ENCODE measurements around the gene PTGER4.
"Not testable (repeated sequence)": the region's sequence is repeated elsewhere in the genome, so short reads cannot be mapped to it uniquely, and the experiment has no call there.

PTGER4 gene

GRCh38 chr5:40689438-40689837 lies 9.7 kb downstream of the PTGER4 start:
- Mint-ChIP-seq H3K27ac (no peak overlapping the region), H3K9me3 (no peaks in the 10 kb centered on the region)

GRCh38 chr5:40690267-40690666 lies 10.6 kb downstream of the PTGER4 start:
- H3K4me3 Mint-ChIP-seq: no peak overlapping the region
- H3K4me1 Mint-ChIP-seq (ENCODE audit: low read depth): peaks cover 42% of the 10 kb centered on the region
- no peak overlapping the region for H3K27ac Mint-ChIP-seq
- no peaks in the 10 kb centered on the region for H3K27me3 Mint-ChIP-seq
- peaks cover 77% of the 10 kb centered on the region for H3K36me3 Mint-ChIP-seq (ENCODE audit: low read depth)
- no peaks in the 10 kb centered on the region for H3K9me3 Mint-ChIP-seq
- intact Hi-C loops (cut with micrococcal nuclease): no loop called here

More at GRCh38 chr5:40689438-40689837, 9.7 kb downstream of the PTGER4 start:
- H3K36me3 Mint-ChIP-seq (ENCODE audit: low read depth): peaks cover 70% of the 10 kb centered on the region
- H3K4me1 Mint-ChIP-seq (ENCODE audit: low read depth): peaks cover 42% of the 10 kb centered on the region
- no peaks in the 10 kb centered on the region for H3K27me3 Mint-ChIP-seq
- intact Hi-C loops (cut with micrococcal nuclease): loop anchor here (2.0 to 5.0 kb wide), 4 partner anchors 47 to 1109 kb away; no protein-coding TSS in a partner anchor
- H3K4me3 Mint-ChIP-seq: no peak overlapping the region

GRCh38 chr5:40691894-40692293 lies 12.2 kb downstream of the PTGER4 start:
- Mint-ChIP-seq H3K27ac (no peak overlapping the region), H3K36me3 (ENCODE audit: low read depth) (peaks cover 70% of the 10 kb centered on the region), H3K27me3 (no peaks in the 10 kb centered on the region), H3K9me3 (no peaks in the 10 kb centered on the region), H3K4me1 (ENCODE audit: low read depth) (peaks cover 31% of the 10 kb centered on the region), H3K4me3 (no peak overlapping the region)
- intact Hi-C loops (cut with micrococcal nuclease): no loop called here

GRCh38 chr5:40694433-40694832 lies 14.7 kb downstream of the PTGER4 start:
- H3K9me3 Mint-ChIP-seq: no peaks in the 10 kb centered on the region

GRCh38 chr5:40700116-40700782 lies 20.5 kb downstream of the PTGER4 start:
- Mint-ChIP-seq H3K27ac (no peak overlapping the region), H3K9me3 (peaks cover 49% of the 10 kb centered on the region), H3K4me1 (ENCODE audit: low read depth) (no peaks in the 10 kb centered on the region), H3K27me3 (no peaks in the 10 kb centered on the region), H3K36me3 (ENCODE audit: low read depth) (peaks cover 57% of the 10 kb centered on the region), H3K4me3 (no peak overlapping the region)
- intact Hi-C loops (cut with micrococcal nuclease): no loop called here

More at GRCh38 chr5:40694433-40694832, 14.7 kb downstream of the PTGER4 start:
- no peak overlapping the region for H3K4me3 Mint-ChIP-seq
- no peaks in the 10 kb centered on the region for H3K27me3 Mint-ChIP-seq
- H3K27ac Mint-ChIP-seq: no peak overlapping the region
- H3K36me3 Mint-ChIP-seq (ENCODE audit: low read depth): peaks cover 53% of the 10 kb centered on the region
- intact Hi-C loops (cut with micrococcal nuclease): no loop called here
- peaks cover 8% of the 10 kb centered on the region for H3K4me1 Mint-ChIP-seq (ENCODE audit: low read depth)

GRCh38 chr5:40702027-40702426 lies 22.3 kb downstream of the PTGER4 start:
- H3K4me1 Mint-ChIP-seq (ENCODE audit: low read depth); intact Hi-C loops (cut with micrococcal nuclease); H3K4me3 Mint-ChIP-seq; H3K27ac Mint-ChIP-seq; H3K27me3 Mint-ChIP-seq: not testable (repeated sequence)
- H3K9me3 Mint-ChIP-seq: peaks cover 58% of the 10 kb centered on the region
- H3K36me3 Mint-ChIP-seq (ENCODE audit: low read depth): peaks cover 62% of the 10 kb centered on the region

GRCh38 chr5:40705484-40705883 lies 25.8 kb downstream of the PTGER4 start:
- not testable (repeated sequence) for H3K4me1 Mint-ChIP-seq (ENCODE audit: low read depth)
- peaks cover 73% of the 10 kb centered on the region for H3K36me3 Mint-ChIP-seq (ENCODE audit: low read depth)

GRCh38 chr5:40710575-40710974 lies 30.9 kb downstream of the PTGER4 start:
- peaks cover 18% of the 10 kb centered on the region for H3K9me3 Mint-ChIP-seq
- H3K27ac Mint-ChIP-seq; H3K4me1 Mint-ChIP-seq (ENCODE audit: low read depth); H3K27me3 Mint-ChIP-seq; intact Hi-C loops (cut with micrococcal nuclease); H3K4me3 Mint-ChIP-seq: not testable (repeated sequence)
- peaks cover 33% of the 10 kb centered on the region for H3K36me3 Mint-ChIP-seq (ENCODE audit: low read depth)

More at GRCh38 chr5:40705484-40705883, 25.8 kb downstream of the PTGER4 start:
- H3K27ac Mint-ChIP-seq; H3K4me3 Mint-ChIP-seq; intact Hi-C loops (cut with micrococcal nuclease); H3K27me3 Mint-ChIP-seq: not testable (repeated sequence)
- peaks cover 69% of the 10 kb centered on the region for H3K9me3 Mint-ChIP-seq

- H3K27ac Mint-ChIP-seq: no peak overlapping the region
- peaks cover 32% of the 10 kb centered on the region for H3K36me3 Mint-ChIP-seq (ENCODE audit: low read depth)
- H3K4me1 Mint-ChIP-seq (ENCODE audit: low read depth): no peaks in the 10 kb centered on the region
- H3K9me3 Mint-ChIP-seq: no peaks in the 10 kb centered on the region
- H3K4me3 Mint-ChIP-seq: no peak overlapping the region
- intact Hi-C loops (cut with micrococcal nuclease): no loop called here
- H3K27me3 Mint-ChIP-seq: no peaks in the 10 kb centered on the region
These were observed 34.3 kb downstream of the PTGER4 start for GRCh38 chr5:40714001-40714400.

- no peaks in the 10 kb centered on the region for H3K27me3 Mint-ChIP-seq
- H3K9me3 Mint-ChIP-seq: peaks cover 4% of the 10 kb centered on the region
- H3K4me3 Mint-ChIP-seq: no peak overlapping the region
- H3K36me3 Mint-ChIP-seq (ENCODE audit: low read depth): peaks cover 32% of the 10 kb centered on the region
- intact Hi-C loops (cut with micrococcal nuclease): no loop called here
- H3K27ac Mint-ChIP-seq: no peak overlapping the region
- H3K4me1 Mint-ChIP-seq (ENCODE audit: low read depth): no peaks in the 10 kb centered on the region
These were observed 36.3 kb downstream of the PTGER4 start for GRCh38 chr5:40716000-40716399.

- H3K36me3 Mint-ChIP-seq (ENCODE audit: low read depth): peaks cover 38% of the 10 kb centered on the region
- H3K4me1 Mint-ChIP-seq (ENCODE audit: low read depth): no peaks in the 10 kb centered on the region
- no peaks in the 10 kb centered on the region for H3K27me3 Mint-ChIP-seq
- no peak overlapping the region for H3K4me3 Mint-ChIP-seq
- H3K9me3 Mint-ChIP-seq: peaks cover 9% of the 10 kb centered on the region
- intact Hi-C loops (cut with micrococcal nuclease): no loop called here
- no peak overlapping the region for H3K27ac Mint-ChIP-seq
These were observed 36.9 kb downstream of the PTGER4 start for GRCh38 chr5:40716590-40716989.

- Mint-ChIP-seq H3K4me3 (no peak overlapping the region), H3K27me3 (no peaks in the 10 kb centered on the region), H3K27ac (no peak overlapping the region), H3K36me3 (ENCODE audit: low read depth) (peaks cover 44% of the 10 kb centered on the region), H3K4me1 (ENCODE audit: low read depth) (no peaks in the 10 kb centered on the region), H3K9me3 (peaks cover 13% of the 10 kb centered on the region)
- intact Hi-C loops (cut with micrococcal nuclease): no loop called here
These were observed 37.6 kb downstream of the PTGER4 start for GRCh38 chr5:40717281-40717680.

GRCh38 chr5:40720069-40720468 lies 40.4 kb downstream of the PTGER4 start:
- peaks cover 72% of the 10 kb centered on the region for H3K36me3 Mint-ChIP-seq (ENCODE audit: low read depth)
- peaks cover 13% of the 10 kb centered on the region for H3K9me3 Mint-ChIP-seq
- H3K4me3 Mint-ChIP-seq: no peak overlapping the region
- H3K4me1 Mint-ChIP-seq (ENCODE audit: low read depth): no peaks in the 10 kb centered on the region
- no peak overlapping the region for H3K27ac Mint-ChIP-seq
- intact Hi-C loops (cut with micrococcal nuclease): no loop called here
- no peaks in the 10 kb centered on the region for H3K27me3 Mint-ChIP-seq

- H3K4me3 Mint-ChIP-seq; H3K27ac Mint-ChIP-seq; H3K27me3 Mint-ChIP-seq; intact Hi-C loops (cut with micrococcal nuclease); H3K4me1 Mint-ChIP-seq (ENCODE audit: low read depth): not testable (repeated sequence)
- peaks cover 75% of the 10 kb centered on the region for H3K36me3 Mint-ChIP-seq (ENCODE audit: low read depth)
- peaks cover 13% of the 10 kb centered on the region for H3K9me3 Mint-ChIP-seq
These were observed 42.8 kb downstream of the PTGER4 start for GRCh38 chr5:40722497-40722911.

GRCh38 chr5:40733434-40733833 lies 53.7 kb downstream of the PTGER4 start:
- no peaks in the 10 kb centered on the region for H3K9me3 Mint-ChIP-seq
- H3K36me3 Mint-ChIP-seq (ENCODE audit: low read depth): peaks cover 16% of the 10 kb centered on the region
- peaks cover 22% of the 10 kb centered on the region for H3K4me1 Mint-ChIP-seq (ENCODE audit: low read depth)
- H3K27me3 Mint-ChIP-seq: no peaks in the 10 kb centered on the region
- H3K4me3 Mint-ChIP-seq: no peak overlapping the region
- intact Hi-C loops (cut with micrococcal nuclease): no loop called here
- H3K27ac Mint-ChIP-seq: no peak overlapping the region
